ENCODE results near the gene IGFL4.
"Not testable (repeated sequence)": the region's sequence is repeated elsewhere in the genome, so short reads cannot be mapped to it uniquely, and the experiment has no call there.

The IGFL4 gene

DNA sequence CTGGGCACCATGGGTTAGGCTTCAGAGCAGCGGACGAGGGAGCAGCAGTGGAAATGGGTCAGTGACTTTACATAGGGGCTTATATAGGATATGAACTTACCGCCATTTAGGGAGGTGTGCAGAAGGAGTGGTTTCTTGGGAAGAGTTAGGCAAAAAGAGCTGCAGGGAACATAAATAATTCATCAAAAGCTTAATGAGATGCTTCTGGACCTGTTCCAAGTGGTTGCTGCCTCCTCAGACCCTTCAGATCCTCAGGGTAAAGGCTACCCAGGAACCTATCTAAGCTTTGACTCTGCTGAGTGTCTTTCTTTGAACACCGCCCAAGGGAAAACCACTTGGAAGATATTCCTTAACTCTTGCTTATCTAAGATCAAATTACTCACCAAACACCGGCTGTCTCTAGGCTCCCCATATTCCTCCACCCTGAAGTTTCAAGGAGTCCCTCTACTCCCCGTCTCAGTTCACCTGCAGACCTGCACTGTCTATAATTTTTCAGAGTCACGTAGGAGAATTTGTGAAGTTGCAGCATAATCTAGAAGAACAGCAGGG is at the start of gene IGFL4:
Gene IGFL4, minus strand, starts transcription at position 51 of the 549 bp plus-strand sequence. Its CDS starts 40 bp downstream, at position 11.
- no peak for DNase-seq

DNA sequence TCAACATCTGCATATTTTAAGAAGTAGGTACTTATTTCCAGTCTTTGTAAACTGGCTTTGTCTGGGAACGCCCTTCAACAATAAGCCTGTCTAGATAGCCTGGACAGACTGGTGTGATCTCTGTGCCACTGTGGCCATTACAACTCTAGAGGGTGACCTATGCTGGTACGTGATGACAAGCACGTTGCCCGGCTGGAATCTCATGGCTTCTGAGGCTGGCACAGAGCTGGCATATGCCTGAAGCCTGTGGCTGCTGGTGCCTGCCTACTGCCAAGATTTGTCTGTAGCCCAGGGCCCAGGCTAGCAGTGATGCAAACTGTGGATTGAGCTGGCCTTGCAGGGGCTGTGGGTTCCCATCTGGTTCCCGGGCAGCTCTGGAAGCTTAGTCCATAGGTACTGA is 49.6 kb upstream of the IGFL4 start:
- no peak for DNase-seq

DNA sequence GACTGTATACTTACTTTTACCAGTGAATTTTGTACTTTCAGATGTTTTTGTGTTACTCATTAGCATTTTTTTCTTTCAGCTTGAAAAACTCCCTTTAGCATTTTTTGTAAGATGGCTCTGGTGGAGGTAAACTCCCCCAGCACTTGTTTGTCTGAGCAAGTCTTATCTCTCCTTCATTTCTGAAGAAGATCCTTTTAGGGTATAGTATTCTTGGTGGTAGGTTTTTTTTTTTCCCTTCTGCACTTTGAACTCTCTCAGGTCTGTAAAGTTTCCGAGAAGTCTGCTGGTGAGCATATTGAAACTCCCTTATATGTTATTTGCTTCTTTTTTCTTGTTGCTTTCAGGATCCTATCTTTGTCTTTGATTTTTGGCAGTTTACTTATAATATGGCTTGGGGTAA is 48.6 kb upstream of the IGFL4 start:
- DNase-seq = no peak

DNA sequence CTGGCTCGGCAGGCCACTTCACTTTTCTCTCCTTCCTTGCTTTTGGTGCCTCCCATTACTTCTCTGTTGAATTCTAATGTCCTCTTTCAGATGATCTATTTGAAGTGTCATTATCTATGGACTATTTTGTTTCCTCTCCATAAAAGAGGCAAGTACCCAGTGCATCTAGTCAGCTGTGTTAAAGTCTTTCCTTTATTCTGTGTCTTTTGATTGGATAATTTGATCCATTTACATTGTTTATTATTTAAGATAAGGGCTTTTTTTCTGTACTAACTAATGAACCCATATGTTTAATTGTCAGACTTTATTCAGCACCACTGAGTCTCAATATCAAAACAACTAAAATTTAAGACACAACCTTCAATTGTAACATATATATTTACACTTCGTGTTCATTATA is 47.3 kb upstream of the IGFL4 start:
- DNase-seq = no peak

DNA sequence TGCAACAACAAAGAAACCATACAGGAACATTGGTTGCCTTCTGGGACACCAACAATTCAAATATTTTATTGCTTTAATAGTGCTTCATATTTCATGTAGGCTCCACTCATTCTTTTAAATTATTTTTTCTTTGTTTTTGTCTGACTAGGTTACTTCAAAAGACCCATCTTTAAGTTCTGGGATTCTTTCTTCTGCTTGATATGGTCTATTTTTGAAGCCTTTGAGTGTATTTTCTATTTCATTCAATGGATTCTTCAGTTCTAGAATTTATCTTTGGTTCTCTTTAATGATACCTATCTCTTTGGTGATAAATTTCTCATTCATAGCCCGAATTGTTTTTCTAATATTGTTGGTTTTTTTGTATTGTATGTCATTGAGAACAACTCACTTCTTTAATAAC is 45.1 kb upstream of the IGFL4 start:
- no peak for DNase-seq

DNA sequence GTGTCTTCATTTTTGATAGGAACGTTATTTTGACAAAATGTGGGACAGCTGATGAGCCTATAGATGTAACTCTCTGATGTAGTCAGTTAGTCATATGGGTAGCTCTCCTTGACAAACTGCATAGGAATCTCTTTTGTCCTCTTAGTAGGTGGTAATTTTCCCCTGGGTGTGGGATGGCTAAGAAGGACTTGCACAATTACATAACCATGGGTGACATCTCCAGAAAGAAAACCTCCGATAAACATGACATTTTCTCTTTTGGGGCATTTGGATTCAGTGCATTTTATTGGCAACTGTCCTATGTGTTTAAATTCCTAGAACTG is 41.9 kb upstream of the IGFL4 start:
- DNase-seq = no peak

DNA sequence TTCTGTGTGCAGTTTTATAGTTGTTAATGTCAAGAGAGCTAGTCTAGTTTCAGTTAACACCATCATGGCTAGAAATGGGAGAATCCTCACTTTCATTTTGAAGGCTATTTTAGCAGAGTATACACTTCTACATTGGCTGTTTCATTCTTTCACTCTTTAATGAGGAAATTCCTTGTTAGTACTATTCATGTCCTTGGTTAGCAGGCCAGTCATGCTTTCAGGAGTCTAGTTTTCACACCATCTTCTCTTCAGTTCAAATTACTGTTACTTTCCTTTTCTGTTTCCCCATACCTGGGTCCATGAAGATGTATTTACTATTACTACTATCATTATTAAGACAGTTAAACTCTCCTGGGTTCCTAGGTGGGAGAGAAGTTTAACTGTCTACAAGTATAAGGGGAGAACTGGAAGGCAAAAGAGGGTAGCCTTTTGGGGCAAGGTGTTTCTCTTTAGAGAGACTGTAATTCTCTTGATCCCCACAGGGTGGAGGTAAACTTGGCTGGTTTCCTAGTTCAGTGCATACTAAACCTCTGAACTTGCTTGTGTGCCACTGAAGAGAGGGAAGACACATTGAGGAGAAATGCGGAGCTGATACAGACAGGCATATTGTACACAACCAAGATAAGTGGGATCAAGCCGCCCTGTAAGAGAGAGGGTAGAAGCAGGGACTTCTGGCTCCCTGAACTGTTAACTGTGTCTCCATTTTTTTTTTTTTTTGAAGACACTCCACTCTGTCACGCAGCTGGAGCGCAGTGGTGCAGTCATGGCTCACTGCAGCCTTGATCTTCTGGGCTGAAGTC is 41.3 kb upstream of the IGFL4 start:
- DNase-seq = peak; percentile 2

DNA sequence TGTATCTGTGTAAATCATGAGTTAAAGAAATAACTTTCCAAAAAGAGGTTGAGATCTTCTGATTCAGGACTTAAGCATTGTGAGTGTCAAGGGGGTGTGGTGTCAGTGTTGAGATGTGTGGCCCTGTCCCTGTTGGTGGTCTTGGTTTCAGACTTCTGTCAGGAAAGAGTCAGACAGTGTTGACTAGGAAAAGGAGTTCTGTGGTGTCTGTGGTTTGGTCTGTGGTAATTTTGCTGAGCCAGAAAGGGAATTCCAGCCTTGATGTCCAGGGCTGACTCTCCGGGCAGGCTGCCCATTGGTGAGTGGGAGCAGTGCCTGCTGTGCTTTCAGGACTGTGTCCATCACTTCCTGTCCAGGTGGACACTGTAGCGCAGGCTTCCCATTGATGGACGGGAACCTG is 39.8 kb upstream of the IGFL4 start:
- DNase-seq = no peak

DNA sequence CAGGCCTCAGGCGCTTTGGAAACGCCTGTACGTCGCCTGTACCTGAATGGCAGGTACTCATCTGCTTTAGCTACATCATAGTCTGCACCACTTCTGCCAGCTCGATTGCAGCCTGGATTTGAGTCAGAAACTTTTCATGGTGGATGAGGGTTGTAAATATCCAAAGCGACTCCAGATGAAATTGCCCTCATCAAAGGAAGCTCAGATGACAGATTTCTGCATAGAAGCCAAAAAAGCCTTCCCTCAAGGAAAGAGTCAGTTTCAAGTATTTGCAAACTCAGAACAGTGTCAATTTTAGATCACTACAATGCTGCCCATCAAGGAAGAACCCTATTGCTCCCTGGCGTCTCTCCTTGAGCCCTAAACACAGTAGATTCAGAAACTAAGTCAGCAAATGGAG is 38.8 kb upstream of the IGFL4 start:
- no peak for DNase-seq

DNA sequence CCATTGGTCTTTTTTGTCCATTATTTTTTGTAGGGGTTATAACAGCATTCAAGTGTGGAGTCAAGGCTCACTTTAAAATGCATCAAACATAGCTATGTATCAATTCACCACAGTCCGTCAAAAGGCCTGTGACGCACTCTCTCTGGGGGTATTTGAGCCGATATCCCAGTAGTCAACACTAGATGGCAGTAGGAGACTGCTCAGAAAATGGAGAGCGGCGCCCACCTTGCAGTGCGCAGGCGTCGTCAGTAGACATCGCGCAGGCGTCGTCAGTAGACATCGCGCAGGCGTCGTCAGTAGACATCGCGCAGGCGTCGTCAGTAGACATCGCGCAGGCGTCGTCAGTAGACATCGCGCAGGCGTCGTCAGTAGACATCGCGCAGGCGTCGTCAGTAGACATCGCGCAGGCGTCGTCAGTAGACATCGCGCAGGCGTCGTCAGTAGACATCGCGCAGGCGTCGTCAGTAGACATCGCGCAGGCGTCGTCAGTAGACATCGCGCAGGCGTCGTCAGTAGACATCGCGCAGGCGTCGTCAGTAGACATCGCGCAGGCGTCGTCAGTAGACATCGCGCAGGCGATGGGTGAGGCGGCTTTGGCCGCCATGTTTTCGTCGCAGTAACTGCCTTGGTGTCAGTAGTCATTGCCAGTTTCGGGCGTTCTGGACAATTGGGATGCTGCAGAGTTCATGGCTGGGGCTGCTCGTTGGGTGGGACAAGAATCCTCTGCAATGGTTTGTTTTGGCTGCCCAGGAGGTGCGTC is 38.0 kb upstream of the IGFL4 start:
- not testable (repeated sequence) for DNase-seq

DNA sequence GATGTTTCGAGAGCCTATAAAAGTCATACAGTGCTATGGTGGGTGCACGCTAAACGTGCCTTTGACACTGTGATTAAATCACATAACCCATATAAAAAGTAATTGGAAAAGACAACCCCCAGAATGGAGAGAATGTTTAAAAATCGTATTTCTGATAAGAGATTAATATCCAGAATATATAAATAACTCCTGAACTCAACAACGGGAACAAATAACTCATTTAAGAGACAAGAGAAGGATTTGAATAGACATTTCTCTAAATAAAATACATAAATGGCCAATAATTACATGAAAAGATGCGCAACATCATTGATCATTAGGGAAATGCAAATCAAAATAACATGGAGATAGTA is 37.0 kb upstream of the IGFL4 start:
- DNase-seq = no peak

DNA sequence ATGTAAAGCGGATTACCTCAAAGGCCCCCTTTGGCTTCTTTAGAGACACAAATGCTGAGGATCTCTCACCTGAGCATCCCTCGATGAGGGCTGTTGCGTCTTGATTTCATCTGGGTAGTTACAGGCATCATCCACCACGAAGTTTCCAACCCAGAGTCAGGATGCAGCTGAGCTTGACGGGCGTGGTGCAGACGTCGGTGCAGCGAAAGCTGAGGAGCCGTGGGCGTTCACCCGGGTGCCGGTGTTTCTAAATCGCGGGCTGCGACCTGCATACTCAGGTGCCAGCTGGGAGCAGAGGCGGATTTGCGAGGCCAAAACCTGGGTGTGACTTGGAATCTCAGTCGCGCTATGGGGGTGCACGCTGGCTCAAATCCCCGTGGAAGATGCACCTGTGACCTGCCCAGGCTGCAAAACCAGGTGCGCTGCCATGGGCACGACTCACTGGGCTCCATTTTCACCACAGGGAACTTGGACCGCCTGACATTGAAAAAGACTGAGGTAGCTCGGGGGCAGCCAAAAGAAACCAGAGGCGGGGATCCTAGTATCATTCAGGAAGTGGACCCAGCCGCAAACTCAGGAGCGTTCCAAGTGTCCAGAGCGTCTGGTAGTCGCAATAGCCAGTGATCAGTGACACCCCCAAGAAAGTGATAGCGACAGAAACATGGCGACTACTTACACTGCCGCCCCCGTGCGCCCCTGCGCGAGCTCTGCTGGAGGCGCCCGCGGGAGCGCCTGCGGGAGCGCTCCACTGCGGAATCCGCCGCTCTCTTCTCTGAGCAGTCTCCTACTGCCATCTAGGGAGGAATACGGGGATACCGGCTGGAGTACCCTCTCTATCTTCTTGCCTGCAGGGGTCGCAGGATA is 36.4 kb upstream of the IGFL4 start:
- peak; percentile 1 for DNase-seq

DNA sequence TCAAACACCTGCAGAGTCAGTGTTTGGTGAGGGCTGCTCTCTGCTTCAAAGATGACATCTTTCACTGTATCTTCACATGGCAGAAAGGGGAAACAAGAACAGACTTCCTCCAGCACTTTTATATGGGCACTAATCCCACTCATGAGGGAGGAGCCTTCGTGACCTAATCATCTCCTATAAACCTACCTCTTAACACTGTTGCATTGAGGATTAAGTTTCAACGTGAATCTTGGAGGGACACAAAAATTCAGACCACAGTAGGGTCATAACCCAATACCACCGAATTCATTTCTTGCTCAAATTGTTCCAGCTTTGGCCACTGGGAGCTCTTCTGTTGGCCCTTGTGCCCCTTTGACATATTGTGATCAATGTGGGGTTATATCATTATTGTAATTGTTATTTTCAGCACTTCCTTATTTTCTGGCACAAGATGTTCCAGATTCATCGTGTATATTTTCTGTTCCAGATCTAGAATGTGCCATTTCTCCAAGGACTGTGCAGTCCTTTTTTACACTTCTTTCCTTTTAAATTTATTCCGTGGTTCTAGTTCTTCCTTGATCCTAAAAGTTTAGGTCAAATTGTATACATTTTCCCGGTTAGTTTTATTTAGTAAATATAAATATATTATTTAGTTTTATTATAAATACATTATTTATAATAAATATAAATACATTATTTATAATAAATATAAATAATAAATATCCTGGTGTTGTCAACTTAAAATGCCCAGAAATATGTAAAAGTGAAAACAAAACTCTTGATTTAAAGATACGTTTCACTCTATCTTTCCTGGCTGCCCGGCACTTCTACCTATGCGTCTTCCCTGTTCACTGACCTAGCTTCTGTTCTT is 35.5 kb upstream of the IGFL4 start:
- no peak for DNase-seq

DNA sequence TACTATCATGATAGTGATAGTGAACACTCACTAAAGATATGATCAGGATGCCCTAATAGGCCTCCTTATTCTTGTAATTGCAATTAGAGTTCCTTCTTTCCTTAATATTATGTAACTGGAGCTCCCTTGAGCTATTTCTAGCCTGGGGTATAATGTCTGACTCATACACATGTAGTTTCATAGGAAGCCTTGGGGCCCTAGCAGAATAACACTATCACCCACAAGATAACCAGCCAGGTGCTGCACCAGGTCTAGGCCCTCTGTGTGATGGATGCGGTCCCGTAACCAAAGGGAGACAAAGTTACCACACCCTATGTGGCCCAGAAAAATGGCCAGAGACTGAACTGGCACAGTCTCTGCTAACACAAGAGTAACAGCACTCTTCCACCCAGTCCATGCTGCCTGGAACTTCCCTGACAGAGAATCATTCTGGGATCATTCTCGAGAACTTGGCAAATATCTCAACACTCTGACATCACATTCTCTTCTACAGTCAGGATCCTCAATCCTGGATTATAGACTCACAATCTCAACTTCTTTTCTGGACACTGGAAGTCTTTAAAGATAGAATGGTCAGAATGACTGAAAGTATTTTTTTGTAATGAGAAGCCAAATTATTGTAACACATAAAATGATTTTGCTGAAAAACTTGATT is 32.6 kb upstream of the IGFL4 start:
- no peak for DNase-seq

DNA sequence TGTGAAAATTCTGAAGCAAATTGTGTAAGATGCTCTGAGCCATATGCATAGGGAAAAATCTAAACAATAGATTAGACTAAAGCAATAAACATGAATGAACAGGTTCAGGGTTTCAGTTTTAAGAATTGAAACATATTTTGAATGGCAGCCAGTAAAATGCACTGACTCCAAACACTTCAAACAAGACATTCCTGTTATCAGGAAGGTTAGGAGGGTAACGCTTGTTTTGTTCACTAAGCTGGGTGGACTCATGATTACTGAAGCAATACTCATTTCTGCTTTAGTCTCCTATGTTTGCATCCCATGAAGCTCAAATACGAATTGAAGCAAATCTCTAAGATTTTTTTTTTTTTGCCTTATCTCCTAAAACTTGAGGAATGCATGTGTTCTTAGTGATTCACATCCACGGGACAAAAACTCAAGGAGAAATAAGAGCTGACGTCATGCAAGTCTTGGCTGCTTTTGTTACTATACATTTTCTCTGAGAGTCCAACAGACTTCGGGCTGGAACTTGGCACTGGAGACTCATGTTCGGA is 29.1 kb upstream of the IGFL4 start:
- DNase-seq = no peak

DNA sequence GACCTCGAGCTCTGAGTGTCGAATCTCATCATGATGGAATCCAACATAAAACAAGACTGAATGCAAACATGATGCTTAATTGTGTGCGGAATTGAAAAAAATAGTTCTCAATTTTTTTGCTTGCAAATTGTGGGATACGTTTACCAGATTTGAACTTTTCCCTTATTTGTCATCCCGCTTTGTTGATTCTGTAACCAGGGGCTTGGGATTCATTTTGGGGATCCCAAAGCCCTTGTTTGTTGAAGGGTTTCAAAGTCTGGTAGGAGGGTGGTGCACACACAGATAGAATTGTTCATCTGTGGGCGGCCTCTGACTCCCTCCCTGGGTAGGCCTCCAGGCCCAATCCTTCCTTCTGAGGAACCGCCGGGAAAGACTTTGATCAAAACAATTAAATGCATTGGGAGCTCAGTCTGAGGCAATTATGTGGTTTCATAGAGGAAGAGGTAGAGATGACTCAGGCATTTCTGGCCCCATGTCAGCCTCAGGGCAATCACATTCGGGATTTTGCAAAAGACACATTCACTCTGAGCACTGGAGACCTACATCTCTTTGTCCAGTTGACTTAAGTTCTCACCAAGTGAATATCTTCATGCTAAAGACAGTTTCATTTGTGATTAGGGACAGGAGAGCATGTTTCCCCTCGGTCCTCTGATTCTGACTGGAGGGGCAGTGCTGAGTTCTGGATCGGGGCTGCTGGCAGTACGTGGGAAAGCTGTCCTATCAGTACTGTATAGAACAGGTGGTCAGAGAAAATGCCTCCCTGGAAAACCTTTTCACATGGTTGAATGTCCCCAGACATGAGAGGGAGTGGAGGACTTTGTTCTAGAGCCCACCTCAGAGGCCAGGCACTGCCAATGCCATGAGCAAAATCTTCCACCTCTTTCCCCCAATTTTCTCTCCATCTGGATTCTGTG is 27.8 kb upstream of the IGFL4 start:
- DNase-seq = no peak

DNA sequence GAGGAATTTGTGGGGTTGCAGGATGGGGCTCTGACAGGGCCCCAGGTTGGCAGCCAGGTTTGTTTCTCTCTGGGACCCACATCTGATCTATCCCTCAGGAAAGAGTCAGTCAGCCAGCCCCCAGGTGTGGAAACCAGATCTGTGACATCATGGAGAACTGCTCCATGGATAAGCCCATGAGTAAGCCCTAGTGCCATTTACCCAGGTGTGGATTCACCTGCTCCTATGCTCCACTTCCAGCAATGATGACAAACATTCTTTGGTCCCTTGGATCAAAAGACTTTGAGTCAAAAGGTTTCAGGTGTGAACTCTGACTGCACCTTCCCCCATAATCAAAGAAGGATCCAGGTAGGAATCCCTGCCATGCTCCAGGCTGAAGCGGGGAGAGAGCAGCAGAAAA is 26.9 kb upstream of the IGFL4 start:
- no peak for DNase-seq

DNA sequence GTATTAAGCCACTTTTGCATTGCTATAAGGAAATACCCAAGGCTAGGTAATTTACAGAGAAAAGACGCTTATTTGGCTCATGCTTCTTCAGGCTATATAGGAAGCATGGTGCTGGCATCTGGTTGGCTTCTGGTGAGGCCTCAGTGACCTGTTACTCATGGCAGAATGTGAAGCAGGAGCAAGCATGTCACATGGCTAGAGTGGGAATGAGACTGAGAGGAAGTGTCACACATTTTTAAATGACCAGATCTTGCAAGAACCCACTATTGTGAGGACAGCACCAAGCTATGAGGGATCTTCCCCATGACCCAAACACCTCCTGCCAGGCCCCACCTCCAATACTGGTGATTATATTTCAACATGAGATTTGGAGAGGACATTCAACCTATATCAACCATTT is 25.7 kb upstream of the IGFL4 start:
- no peak for DNase-seq

DNA sequence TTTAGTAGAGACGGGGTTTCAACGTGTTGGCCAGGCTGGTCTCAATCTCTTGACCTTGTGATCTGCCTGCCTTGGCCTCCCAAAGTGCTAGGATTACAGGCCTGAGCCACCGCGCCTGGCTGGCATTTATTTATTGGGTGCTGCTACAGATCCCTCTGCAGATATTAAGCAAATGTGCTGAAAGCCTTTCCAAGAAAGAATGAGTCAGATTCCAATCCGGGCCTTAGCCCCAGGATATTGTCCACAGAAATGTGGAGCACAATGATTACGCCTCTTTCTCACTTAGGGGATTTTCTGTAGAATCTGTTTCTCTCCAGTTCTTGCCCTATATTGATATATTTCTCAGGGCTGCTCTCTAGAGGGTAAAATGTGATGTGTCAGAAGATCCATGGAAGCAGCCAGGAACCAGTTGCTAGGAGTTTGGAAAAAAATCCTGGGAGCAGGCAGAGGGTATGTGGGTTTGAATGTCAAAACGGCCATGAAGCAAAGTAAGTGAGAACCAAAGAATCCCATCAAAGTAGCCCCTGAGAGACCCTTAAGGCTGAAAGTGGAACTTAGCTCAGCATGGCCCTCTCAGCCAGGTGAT is 24.8 kb upstream of the IGFL4 start:
- no peak for DNase-seq

DNA sequence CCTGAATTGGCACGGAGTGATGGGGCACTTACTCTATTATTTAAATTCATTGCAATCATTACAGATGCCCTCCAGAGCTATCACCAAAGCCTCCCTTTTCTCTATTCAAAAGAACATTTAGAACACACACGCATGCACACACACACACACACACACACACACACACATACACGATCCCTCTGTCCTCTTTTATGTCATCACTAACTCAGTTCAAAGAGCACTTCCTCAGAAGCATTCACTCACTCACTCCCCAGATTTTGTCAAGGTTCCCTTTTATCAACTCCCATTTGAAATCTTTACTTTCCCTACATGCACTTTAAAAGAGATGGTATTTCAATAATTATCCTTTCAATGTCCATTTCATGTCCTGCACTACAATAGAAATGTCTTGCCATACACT is 22.4 kb upstream of the IGFL4 start:
- no peak for DNase-seq

All from CD4-positive, alpha-beta T cell treated with Interleukin-6 for 4 hours (primary cell).